ENCODE measurements around the gene MDK.
"Not testable (repeated sequence)": the region's sequence is repeated elsewhere in the genome, so short reads cannot be mapped to it uniquely, and the experiment has no call there.

Gene MDK

GRCh38 chr11:46367244-46367915 lies 14.1 kb upstream of the MDK start:
- in situ Hi-C loops (cut with MboI; ENCODE audit: low sequenced_read_pairs), result no loop called here

- in situ Hi-C loops (cut with MboI; ENCODE audit: low sequenced_read_pairs), result no loop called here
Observed at GRCh38 chr11:46367916-46368267, 13.6 kb upstream of the MDK start.

GRCh38 chr11:46369458-46370152 lies 11.9 kb upstream of the MDK start:
- in situ Hi-C loops (cut with MboI; ENCODE audit: low sequenced_read_pairs), result no loop called here

GRCh38 chr11:46370253-46370652 lies 11.2 kb upstream of the MDK start:
- in situ Hi-C loops (cut with MboI; ENCODE audit: low sequenced_read_pairs), result no loop called here

- in situ Hi-C loops (cut with MboI; ENCODE audit: low sequenced_read_pairs), result not testable (repeated sequence)
Observed at GRCh38 chr11:46371262-46371661, 10.2 kb upstream of the MDK start.

GRCh38 chr11:46372086-46372485 lies 9.4 kb upstream of the MDK start:
- in situ Hi-C loops (cut with MboI; ENCODE audit: low sequenced_read_pairs), result no loop called here

- in situ Hi-C loops (cut with MboI; ENCODE audit: low sequenced_read_pairs), result not testable (repeated sequence)
Observed at GRCh38 chr11:46372501-46372900, 9.0 kb upstream of the MDK start.

- in situ Hi-C loops (cut with MboI; ENCODE audit: low sequenced_read_pairs), result no loop called here
Observed at GRCh38 chr11:46373787-46374740, 7.4 kb upstream of the MDK start.

- in situ Hi-C loops (cut with MboI; ENCODE audit: low sequenced_read_pairs), result no loop called here
Observed at GRCh38 chr11:46374815-46375214, 6.7 kb upstream of the MDK start.

- in situ Hi-C loops (cut with MboI; ENCODE audit: low sequenced_read_pairs), result no loop called here
Observed at GRCh38 chr11:46375392-46376101, 5.9 kb upstream of the MDK start.

GRCh38 chr11:46376258-46377050 lies 5.0 kb upstream of the MDK start:
- in situ Hi-C loops (cut with MboI; ENCODE audit: low sequenced_read_pairs), result no loop called here

- in situ Hi-C loops (cut with MboI; ENCODE audit: low sequenced_read_pairs), result no loop called here
Observed at GRCh38 chr11:46377290-46377689, 4.2 kb upstream of the MDK start.

- in situ Hi-C loops (cut with MboI; ENCODE audit: low sequenced_read_pairs), result no loop called here
Observed at GRCh38 chr11:46377831-46378230, 3.6 kb upstream of the MDK start.

GRCh38 chr11:46378296-46378695 lies 3.2 kb upstream of the MDK start:
- in situ Hi-C loops (cut with MboI; ENCODE audit: low sequenced_read_pairs), result no loop called here

- in situ Hi-C loops (cut with MboI; ENCODE audit: low sequenced_read_pairs), result no loop called here
Observed at GRCh38 chr11:46378811-46379481, 2.5 kb upstream of the MDK start.

- in situ Hi-C loops (cut with MboI; ENCODE audit: low sequenced_read_pairs), result not testable (repeated sequence)
Observed at GRCh38 chr11:46379482-46380293, 1.8 kb upstream of the MDK start.

- in situ Hi-C loops (cut with MboI; ENCODE audit: low sequenced_read_pairs), result no loop called here
Observed at GRCh38 chr11:46380340-46381047, 975 bp upstream of the MDK start.
